K562 (cell line): ENCODE measurements around the gene KCNAB2.

Experiments used
- BRD4 ChIP-seq: fragments of 200-600 bp; sonication (generic); IDR thresholded peaks from 2 replicates; pipeline ENCODE4 v1.6.1; 2017; ENCODE audit warnings: inconsistent platforms
- EP300 ChIP-seq: IDR thresholded peaks from 2 replicates; pipeline ENCODE4 v1.6.1; 2012; ENCODE audit warnings: low read length, improper control_type of control experiment
- GATAD2B ChIP-seq: fragments of 450-650 bp; IDR thresholded peaks from 2 replicates; pipeline ENCODE4 v1.6.1; 2017; ENCODE audit warnings: mild to moderate bottlenecking, borderline replicate concordance
- MXI1 ChIP-seq: IDR thresholded peaks from 2 replicates; pipeline ENCODE4 v1.6.1; 2011; ENCODE audit warnings: low read depth, mild to moderate bottlenecking, improper control_type of control experiment, low read length
- TEAD1 ChIP-seq, 2 experiments: fragments of 450-650 bp in 1 of 2; sonication (generic) in 1 of 2; formaldehyde crosslinking; IDR thresholded peaks; 2 replicates each; pipeline versions ENCODE4 v1.4.0 to v1.8.0; 2020 to 2022; ENCODE audit warnings: mild to moderate bottlenecking in 2 of 2, missing genetic modification reagents in 1 of 2
- ZFX ChIP-seq: sonication (generic); formaldehyde crosslinking; IDR thresholded peaks from 2 replicates; pipeline ENCODE4 v1.8.0; 2022; ENCODE audit warnings: mild to moderate bottlenecking, missing genetic modification reagents, moderate library complexity
- TF ChIP-seq, protein P1 (sequence below): fragments of 250-450 bp; sonication (Bioruptor Pico); IDR thresholded peaks from 2 replicates; pipeline ENCODE4 v1.5.1; 2021; ENCODE audit warnings: mild to moderate bottlenecking

DNA sequence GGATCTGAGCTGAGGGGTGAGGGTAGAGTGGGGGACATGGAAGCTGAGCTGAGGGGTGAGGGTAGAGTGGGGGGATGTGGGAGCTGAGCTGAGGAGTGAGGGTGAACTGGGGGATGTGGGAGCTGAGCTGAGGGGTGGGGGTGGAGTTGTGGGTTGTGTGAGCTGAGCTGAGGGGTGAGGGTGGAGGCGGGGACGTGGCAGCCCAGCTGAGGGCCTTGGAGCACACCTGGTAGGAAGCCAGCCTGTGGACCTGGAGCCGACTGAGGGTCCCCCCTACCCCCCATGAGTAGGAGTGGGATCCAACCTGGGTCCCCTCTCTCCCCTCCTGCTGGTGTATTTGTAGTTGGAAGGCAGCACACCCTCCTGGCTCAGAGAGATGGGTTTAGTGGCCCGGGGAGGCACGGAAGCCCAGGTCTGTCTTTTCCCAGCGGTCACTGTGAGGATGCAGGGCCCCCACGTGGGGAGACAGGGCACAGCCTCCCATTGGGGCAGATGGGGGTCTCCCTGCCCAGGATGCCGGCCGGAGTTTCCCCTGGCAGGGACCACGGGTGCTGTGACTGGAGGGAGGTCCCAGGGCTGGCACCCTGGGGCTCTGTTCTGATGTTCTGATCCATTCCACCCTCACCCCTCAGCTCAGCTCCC lies 40.3 kb upstream of the KCNAB2 start:
- no peak for TF ChIP-seq EP300
- TF ChIP-seq ZFX: no peak
- no peak for TF ChIP-seq MXI1
- TF ChIP-seq BRD4: no peak
- no peak for TF ChIP-seq TEAD1 (CRISPR knock-in tag; IDR thresholded peaks at IDR 0.05)
- TF ChIP-seq, protein P1, sequence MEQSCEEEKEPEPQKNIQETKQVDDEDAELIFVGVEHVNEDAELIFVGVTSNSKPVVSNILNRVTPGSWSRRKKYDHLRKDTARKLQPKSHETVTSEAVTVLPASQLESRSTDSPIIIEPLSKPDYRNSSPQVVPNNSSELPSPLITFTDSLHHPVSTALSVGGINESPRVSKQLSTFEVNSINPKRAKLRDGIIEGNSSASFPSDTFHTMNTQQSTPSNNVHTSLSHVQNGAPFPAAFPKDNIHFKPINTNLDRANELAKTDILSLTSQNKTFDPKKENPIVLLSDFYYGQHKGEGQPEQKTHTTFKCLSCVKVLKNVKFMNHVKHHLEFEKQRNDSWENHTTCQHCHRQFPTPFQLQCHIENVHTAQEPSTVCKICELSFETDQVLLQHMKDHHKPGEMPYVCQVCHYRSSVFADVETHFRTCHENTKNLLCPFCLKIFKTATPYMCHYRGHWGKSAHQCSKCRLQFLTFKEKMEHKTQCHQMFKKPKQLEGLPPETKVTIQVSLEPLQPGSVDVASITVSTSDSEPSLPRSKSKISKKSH: no peak
- TF ChIP-seq GATAD2B: no peak
